HepG2 (cell line): ENCODE measurements around the gene STX5. TPM values are rescaled to one million over a fixed set of nuclear protein-coding genes. Genes with fewer than 3 reads are reported as not detected.
A peak's percentile ranks its signal among the peaks of the same experiment; 100 is the strongest.

Experiments
- MAFK ChIP-seq, 2 experiments: IDR thresholded peaks in 1 of 2; conservative IDR thresholded peaks in 1 of 2; 2 replicates each; pipeline ENCODE4 v1.6.1; 2011; ENCODE audit warnings: improper control_type of control experiment in 2 of 2, low read length in 2 of 2
- MED8 ChIP-seq: sonication (generic); formaldehyde crosslinking; IDR thresholded peaks from 2 replicates; pipeline ENCODE4 v1.8.1; 2023; ENCODE audit warnings: mild to moderate bottlenecking, missing genetic modification reagents; ENCODE audit not compliant: insufficient replicate concordance
- MYC ChIP-seq: sonication (generic); formaldehyde crosslinking; IDR thresholded peaks from 2 replicates; pipeline ENCODE4 v1.9.0; 2021; ENCODE audit warnings: missing genetic modification reagents, borderline replicate concordance
- NFIC ChIP-seq: IDR thresholded peaks from 2 replicates; pipeline ENCODE4 v1.6.1; 2012; ENCODE audit warnings: mild to moderate bottlenecking, low read length, inconsistent platforms
- PBX2 ChIP-seq: IDR thresholded peaks from 2 replicates; pipeline ENCODE4 v1.6.1; 2016; ENCODE audit warnings: control low read depth
- PBX3 ChIP-seq: sonication (generic); formaldehyde crosslinking; IDR thresholded peaks from 2 replicates; pipeline ENCODE4 v1.8.1; 2023; ENCODE audit warnings: missing genetic modification reagents, inconsistent platforms, borderline replicate concordance
- TAF15 ChIP-seq: fragments of 200-400 bp; formaldehyde crosslinking; IDR thresholded peaks from one replicate; pipeline ENCODE4 v1.6.1; 2018; ENCODE audit warnings: mild to moderate bottlenecking, low read depth, low read length; ENCODE audit not compliant: poor library complexity, severe bottlenecking
- TSC22D2 ChIP-seq: sonication (generic); formaldehyde crosslinking; IDR thresholded peaks from 2 replicates; pipeline ENCODE4 v1.5.1; 2020; ENCODE audit warnings: missing genetic modification reagents, mild to moderate bottlenecking, borderline replicate concordance
- ZBTB2 ChIP-seq: sonication (generic); formaldehyde crosslinking; IDR thresholded peaks from 2 replicates; pipeline ENCODE4 v1.8.0; 2022; ENCODE audit warnings: low read depth, missing genetic modification reagents
- ZFP36L1 ChIP-seq: sonication (generic); formaldehyde crosslinking; IDR thresholded peaks from 2 replicates; pipeline ENCODE4 v1.8.0; 2022; ENCODE audit warnings: mild to moderate bottlenecking, missing genetic modification reagents, moderate library complexity
- ZIK1 ChIP-seq: sonication (generic); formaldehyde crosslinking; IDR thresholded peaks from 2 replicates; pipeline ENCODE4 v1.5.0; 2020; ENCODE audit warnings: mild to moderate bottlenecking, low read depth, missing genetic modification reagents, borderline replicate concordance
- ZNF280D ChIP-seq: sonication (generic); formaldehyde crosslinking; IDR thresholded peaks from 2 replicates; pipeline ENCODE4 v1.5.1; 2020; ENCODE audit warnings: mild to moderate bottlenecking, missing genetic modification reagents
- ZNF296 ChIP-seq: sonication (generic); formaldehyde crosslinking; conservative IDR thresholded peaks from 2 replicates; pipeline ENCODE4 v1.5.0; 2020; ENCODE audit warnings: mild to moderate bottlenecking, missing genetic modification reagents
- ZNF660 ChIP-seq: sonication (generic); formaldehyde crosslinking; IDR thresholded peaks from 2 replicates; pipeline ENCODE4 v1.5.1; 2020; ENCODE audit warnings: mild to moderate bottlenecking, low read depth, missing genetic modification reagents, borderline replicate concordance
- ZNF891 ChIP-seq: sonication (generic); formaldehyde crosslinking; IDR thresholded peaks from 2 replicates; pipeline ENCODE4 v1.5.0; 2020; ENCODE audit warnings: mild to moderate bottlenecking, missing genetic modification reagents
- polyA plus RNA-seq, 8 experiments: library from polyadenylated mRNA; depleted of rRNA in 3 of 8; stranded (reverse) in 7 of 8; unstranded in 1 of 8; fragments of >200 nt; fragmentation: Illumina TruSeq in 4 of 8; extraction: Trizol in 4 of 8; gene quantifications; 2 replicates each; pipeline versions ENCODE4 v1.2.1 to v1.2.3, GENCODE V29; 2011 to 2016; ENCODE audit warnings: low read depth in 4 of 8, missing spikeins in 1 of 8, mixed read lengths in 1 of 8; ENCODE audit not compliant: insufficient read depth in 1 of 8
- total RNA-seq, 5 experiments: library from RNA; depleted of rRNA; stranded (reverse); fragments of >200 nt; fragmentation: Illumina TruSeq; extraction: Trizol; gene quantifications; 2 replicates each; pipeline ENCODE4 v1.2.3, GENCODE V29; 2016; ENCODE audit warnings: low read depth in 1 of 5

Gene STX5
- total and polyA plus RNA-seq, 2 of the 13 experiments (the other 11 are each of a cell fraction or from before 2014, with no cell fraction given): 26.9 to 30.0 TPM

- TF ChIP-seq PBX3 (CRISPR knock-in tag) (no peak), TSC22D2 (CRISPR knock-in tag) (no peak), MAFK (conservative IDR thresholded peaks at IDR 0.05 in 1 of 2, IDR thresholded peaks at IDR 0.05 in 1 of 2; ENCODE audit: low read length in 2 of 2) (no peak), NFIC (no peak), MED8 (no peak), TAF15 (peak; percentile 32), ZNF280D (CRISPR knock-in tag) (peak; percentile 66; the same call in 1 of the 2 replicates), MYC (CRISPR knock-in tag) (peak; percentile 88), ZNF296 (peak; percentile 91; the same call in 1 of the 2 replicates), ZBTB2 (0 out of 2 replicates have a peak, but pooled peaks have one; percentile 19), ZFP36L1 (CRISPR knock-in tag) (no peak), ZNF660 (CRISPR knock-in tag) (no peak), ZIK1 (CRISPR knock-in tag) (no peak; the same call in 1 of the 2 replicates), PBX2 (CRISPR knock-in tag) (no peak), ZNF891 (CRISPR knock-in tag) (peak; percentile 94)
These were observed 49.1 kb upstream of the STX5 start, which contains the start of gene SLC3A2 (continued) for GRCh38 chr11:62880803-62881578.
